Measurements from ENCODE around the gene FBXW9. TPM values are rescaled to one million over a fixed set of nuclear protein-coding genes. Genes with fewer than 3 reads are reported as not detected.

FBXW9 gene
- total RNA-seq, 1 experiment from 2014 or later = 46.1 TPM

DNA sequence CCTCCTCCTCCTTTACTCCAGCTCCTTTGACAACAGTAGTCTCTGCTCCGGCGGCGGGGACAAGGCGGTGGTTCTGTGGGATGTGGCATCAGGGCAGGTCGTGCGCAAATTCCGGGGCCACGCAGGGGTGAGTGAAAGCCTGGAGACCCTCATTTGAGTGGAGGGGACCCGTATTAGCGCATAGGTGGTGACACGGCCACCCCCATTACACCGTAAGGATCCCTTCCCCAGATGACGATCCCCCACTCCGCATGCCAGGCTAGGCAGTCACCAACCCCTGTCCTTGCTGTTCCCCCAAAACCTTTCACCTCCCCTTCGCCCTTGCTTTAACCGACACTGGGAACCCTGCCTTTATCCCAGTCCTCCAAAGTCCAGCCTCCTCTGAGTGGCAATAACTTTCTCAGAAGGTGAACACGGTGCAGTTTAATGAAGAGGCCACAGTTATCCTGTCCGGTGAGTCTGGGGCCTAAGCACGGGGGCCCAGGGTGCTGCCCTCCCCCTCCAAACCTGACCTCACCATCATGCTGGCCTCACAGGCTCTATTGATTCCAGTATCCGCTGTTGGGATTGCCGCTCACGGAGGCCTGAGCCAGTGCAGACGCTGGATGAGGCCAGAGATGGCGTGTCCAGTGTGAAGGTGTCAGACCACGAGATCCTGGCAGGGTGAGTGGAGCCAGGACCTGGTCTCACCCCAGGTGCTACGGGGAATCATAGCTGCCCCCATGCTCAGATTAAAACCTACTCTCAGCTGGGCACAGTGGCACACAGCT, 26.1 kb downstream of the FBXW9 start:
- Histone ChIP-seq H3K4me3 (peak overlapping the region; percentile 93), H3K27me3 (no peaks in the 10 kb centered on the region), H3K9me3 (no peaks in the 10 kb centered on the region), H3K36me3 (peaks cover 60% of the 10 kb centered on the region)
- DNase-seq = no peak

GRCh38 chr19:12669270-12670158, 26.9 kb downstream of the FBXW9 start:
- DNase-seq = peak; percentile 83
- Histone ChIP-seq H3K36me3 (peaks cover 58% of the 10 kb centered on the region), H3K4me3 (peak overlapping the region; percentile 93), H3K27me3 (no peaks in the 10 kb centered on the region), H3K9me3 (no peaks in the 10 kb centered on the region)

GRCh38 chr19:12668932-12669269, 27.5 kb downstream of the FBXW9 start:
- peak; percentile 78 for DNase-seq
- no peaks in the 10 kb centered on the region for H3K27me3 ChIP-seq
- peak overlapping the region; percentile 93 for H3K4me3 ChIP-seq
- H3K9me3 ChIP-seq = no peaks in the 10 kb centered on the region
- peaks cover 58% of the 10 kb centered on the region for H3K36me3 ChIP-seq

DNA sequence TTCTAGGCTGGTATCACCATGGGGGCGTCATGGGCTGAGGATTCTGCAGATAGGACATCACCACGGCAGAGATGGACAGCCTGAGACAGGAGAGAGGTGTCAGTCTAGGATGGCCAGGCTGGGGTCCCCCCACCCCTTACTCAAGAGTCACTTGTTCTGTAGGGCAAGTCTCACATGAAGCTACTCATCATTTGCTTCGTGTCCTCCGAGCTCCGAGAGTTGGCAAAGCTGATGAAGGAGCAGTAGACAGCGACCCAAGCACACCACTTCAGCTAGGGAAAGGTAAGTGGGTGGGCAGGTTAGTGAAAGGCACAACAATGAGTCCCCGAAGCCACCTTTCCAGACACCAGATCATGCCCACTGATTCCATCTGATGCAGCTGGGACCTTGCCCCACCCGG, 28.1 kb downstream of the FBXW9 start:
- no peaks in the 10 kb centered on the region for H3K27me3 ChIP-seq
- peaks cover 57% of the 10 kb centered on the region for H3K36me3 ChIP-seq
- DNase-seq = no peak
- peak overlapping the region; percentile 93 for H3K4me3 ChIP-seq
- H3K9me3 ChIP-seq = no peaks in the 10 kb centered on the region

GRCh38 chr19:12667731-12668302, 28.6 kb downstream of the FBXW9 start:
- no peak for DNase-seq
- Histone ChIP-seq H3K27me3 (no peaks in the 10 kb centered on the region), H3K9me3 (no peaks in the 10 kb centered on the region), H3K36me3 (peaks cover 59% of the 10 kb centered on the region), H3K4me3 (peak overlapping the region; percentile 93; the same call in 1 of the 2 replicates)

DNA sequence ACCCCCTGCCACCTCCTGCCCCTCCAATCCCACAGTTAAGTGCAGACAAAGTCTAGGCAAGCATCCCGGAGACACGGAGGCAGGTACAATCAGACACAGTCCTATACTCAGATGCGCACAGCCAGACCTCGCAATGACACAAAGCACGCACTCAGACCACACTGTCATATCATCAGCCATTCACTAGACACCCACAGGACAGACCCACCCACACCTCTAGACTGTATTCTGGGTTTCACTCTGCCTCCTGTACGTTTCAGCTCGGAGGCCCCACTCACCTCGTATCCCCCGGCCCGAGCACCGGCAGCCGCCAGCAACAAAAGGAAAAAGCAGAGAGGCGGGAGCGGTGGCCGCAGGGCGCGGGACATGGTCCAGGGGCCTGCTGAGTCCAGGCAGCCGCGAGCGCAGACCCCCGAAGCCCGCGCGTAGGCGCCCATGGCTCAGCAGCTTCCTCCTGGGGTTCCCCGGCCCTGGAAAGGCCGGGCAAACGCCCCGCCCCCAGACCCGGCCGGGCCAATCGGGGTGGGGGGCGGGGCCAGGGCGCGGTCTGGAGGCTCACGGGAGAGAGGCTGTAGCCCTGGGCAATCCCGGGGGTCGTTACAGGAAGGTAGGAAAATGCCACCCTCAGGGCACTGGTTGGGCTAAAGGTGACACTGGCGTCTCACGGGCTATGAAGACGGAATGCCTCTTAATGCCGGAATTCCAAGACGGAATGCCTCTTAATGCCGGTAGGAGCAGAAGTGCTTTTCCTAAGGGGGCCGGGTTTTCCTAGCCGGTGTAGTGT, 30.0 kb downstream of the FBXW9 start, which contains the start of the genes MAN2B1 and WDR83:
TSS of gene MAN2B1 (minus strand) at position 478 of the 784 bp plus-strand sequence. CDS start at position 437, 41 bp downstream.
TSS of gene WDR83 (plus strand) at position 543 of the 784 bp plus-strand sequence. CDS start 2,984 bp downstream, outside the sequence.
- H3K4me3 ChIP-seq = peak within 1 kb of the TSS; percentile 79
- no peaks in the 10 kb centered on the region for H3K9me3 ChIP-seq
- peaks cover 56% of the 10 kb centered on the region for H3K36me3 ChIP-seq
- peak; percentile 81 for DNase-seq
- no peaks in the 10 kb centered on the region for H3K27me3 ChIP-seq

DNA sequence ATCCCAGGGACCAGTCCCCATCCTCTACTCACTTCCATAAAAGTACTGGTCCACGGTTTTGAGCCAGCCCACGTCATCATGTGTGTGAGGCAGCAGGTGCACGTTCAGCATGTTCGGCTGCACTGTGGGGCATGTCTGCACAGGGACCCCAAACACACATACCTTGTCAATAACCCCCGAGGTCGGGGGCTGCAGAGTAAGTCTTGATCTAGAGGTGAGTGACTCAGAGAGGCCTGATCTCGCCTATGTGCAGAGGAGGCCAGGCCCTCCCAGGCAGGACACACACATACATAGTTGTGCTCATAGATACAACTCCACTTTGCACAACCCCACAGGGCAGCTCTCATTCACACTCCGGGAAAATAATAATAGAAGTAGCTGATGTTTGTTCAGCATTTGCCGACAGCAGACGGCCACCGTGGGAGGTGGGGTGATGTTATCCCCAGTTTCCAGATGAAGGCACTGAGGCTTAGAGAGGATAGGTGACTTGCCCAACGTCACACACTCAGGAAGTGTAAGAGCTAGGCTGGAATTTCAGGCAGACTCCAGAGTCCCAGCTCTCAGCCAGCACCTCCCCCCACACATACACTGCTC, 30.7 kb downstream of the FBXW9 start:
- Histone ChIP-seq H3K9me3 (no peaks in the 10 kb centered on the region), H3K4me3 (peak overlapping the region; percentile 79), H3K27me3 (no peaks in the 10 kb centered on the region), H3K36me3 (peaks cover 57% of the 10 kb centered on the region)
- DNase-seq = no peak

GRCh38 chr19:12665281-12665573, 31.2 kb downstream of the FBXW9 start:
- DNase-seq = no peak
- peaks cover 56% of the 10 kb centered on the region for H3K36me3 ChIP-seq

GRCh38 chr19:12664406-12665280, 31.8 kb downstream of the FBXW9 start:
- Histone ChIP-seq H3K9me3 (no peaks in the 10 kb centered on the region), H3K4me3 (no peak overlapping the region), H3K36me3 (peaks cover 62% of the 10 kb centered on the region), H3K27me3 (no peaks in the 10 kb centered on the region)
- DNase-seq = peak; percentile 58

More at GRCh38 chr19:12665281-12665573, 31.2 kb downstream of the FBXW9 start:
- no peaks in the 10 kb centered on the region for H3K9me3 ChIP-seq
- H3K27me3 ChIP-seq = no peaks in the 10 kb centered on the region
- H3K4me3 ChIP-seq = no peak overlapping the region

DNA sequence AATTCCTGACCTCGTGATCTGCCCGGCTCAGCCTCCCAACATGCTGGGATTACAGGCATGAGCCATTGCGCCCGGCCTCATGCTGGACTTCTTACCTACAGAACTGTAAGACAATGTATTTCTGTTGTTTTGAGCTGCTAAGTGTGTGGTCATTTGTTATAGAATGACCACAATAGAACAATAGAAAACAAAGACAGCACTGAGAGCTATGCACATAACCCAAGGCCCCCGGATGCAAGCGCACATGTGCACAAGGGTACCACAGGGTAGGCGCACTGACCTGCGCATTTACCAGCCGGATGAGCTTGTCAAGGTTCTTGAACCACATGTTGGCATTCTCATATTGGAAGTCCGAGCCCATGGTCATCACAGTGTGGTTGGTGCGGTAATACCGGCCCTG, 35.5 kb downstream of the FBXW9 start:
- no peaks in the 10 kb centered on the region for H3K9me3 ChIP-seq
- peaks cover 67% of the 10 kb centered on the region for H3K36me3 ChIP-seq
- no peak for DNase-seq
- no peaks in the 10 kb centered on the region for H3K27me3 ChIP-seq
- no peak overlapping the region for H3K4me3 ChIP-seq

GRCh38 chr19:12657966-12658365, 38.5 kb downstream of the FBXW9 start:
- H3K27me3 ChIP-seq = no peaks in the 10 kb centered on the region
- H3K9me3 ChIP-seq = no peaks in the 10 kb centered on the region
- no peak overlapping the region for H3K4me3 ChIP-seq
- no peak for DNase-seq
- H3K36me3 ChIP-seq = peaks cover 60% of the 10 kb centered on the region

GRCh38 chr19:12656899-12657571, 39.4 kb downstream of the FBXW9 start:
- Histone ChIP-seq H3K9me3 (no peaks in the 10 kb centered on the region), H3K36me3 (peaks cover 53% of the 10 kb centered on the region), H3K4me3 (no peak overlapping the region), H3K27me3 (no peaks in the 10 kb centered on the region)
- no peak for DNase-seq

- Histone ChIP-seq H3K9me3 (no peaks in the 10 kb centered on the region), H3K27me3 (no peaks in the 10 kb centered on the region), H3K36me3 (peaks cover 45% of the 10 kb centered on the region), H3K4me3 (no peak overlapping the region)
- DNase-seq = no peak
Measured at GRCh38 chr19:12655546-12655945, 40.9 kb downstream of the FBXW9 start.

DNA sequence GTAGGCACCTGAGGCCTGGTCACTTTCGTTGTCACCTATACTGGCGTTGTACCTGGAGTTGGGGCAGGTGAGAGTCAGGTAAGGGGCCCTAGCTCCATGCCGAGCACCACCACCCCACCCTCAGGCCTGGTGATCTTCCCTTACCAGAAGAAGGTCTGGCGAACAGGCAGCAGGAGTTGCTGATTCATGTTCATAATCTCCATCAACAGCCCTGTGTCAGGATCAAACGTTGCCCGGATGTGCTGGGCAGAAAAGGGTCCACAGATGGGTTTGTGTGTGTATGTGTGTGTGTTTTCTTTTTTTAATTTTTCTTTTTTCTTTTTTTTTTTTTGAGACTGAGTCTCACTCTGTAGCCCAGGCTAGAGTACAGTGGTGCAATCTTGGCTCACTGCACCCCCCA, 44.2 kb downstream of the FBXW9 start:
- DNase-seq = no peak
- H3K9me3 ChIP-seq = no peaks in the 10 kb centered on the region
- no peak overlapping the region for H3K4me3 ChIP-seq
- peaks cover 25% of the 10 kb centered on the region for H3K36me3 ChIP-seq
- H3K27me3 ChIP-seq = no peaks in the 10 kb centered on the region

- no peaks in the 10 kb centered on the region for H3K27me3 ChIP-seq
- H3K36me3 ChIP-seq = peaks cover 9% of the 10 kb centered on the region
- no peak overlapping the region for H3K4me3 ChIP-seq
- DNase-seq = no peak
- H3K9me3 ChIP-seq = no peaks in the 10 kb centered on the region
Measured at GRCh38 chr19:12649941-12650340, 46.5 kb downstream of the FBXW9 start.
